Stimulated activated CD8-positive, alpha-beta memory T cell treated with anti-CD3 and anti-CD28 coated beads, Interleukin-4, amount 100 ng/mL, for 1 hour (primary cell): Measurements from ENCODE around the gene ANP32B.
"Not testable (repeated sequence)": the region's sequence is repeated elsewhere in the genome, so short reads cannot be mapped to it uniquely, and the experiment has no call there.

Source experiments
- DNase-seq, 2 donors: peaks; one replicate each; pipeline ENCODE4 v3.0.0-alpha.2; 2020; ENCODE audit warnings: low read depth in 2 of 2, low spot score in 1 of 2

Gene ANP32B

GRCh38 chr9:97982683-97983588, at the start of gene ANP32B:
ANP32B (plus strand) TSS chr9:97983341; CDS start chr9:97983556, 215 bp downstream.
- DNase-seq, result peak; percentile 86 to 90

GRCh38 chr9:97934321-97935115, 48.6 kb upstream of the ANP32B start:
- no peak for DNase-seq

GRCh38 chr9:97935276-97935675, 47.9 kb upstream of the ANP32B start:
- DNase-seq, result no peak

DNA sequence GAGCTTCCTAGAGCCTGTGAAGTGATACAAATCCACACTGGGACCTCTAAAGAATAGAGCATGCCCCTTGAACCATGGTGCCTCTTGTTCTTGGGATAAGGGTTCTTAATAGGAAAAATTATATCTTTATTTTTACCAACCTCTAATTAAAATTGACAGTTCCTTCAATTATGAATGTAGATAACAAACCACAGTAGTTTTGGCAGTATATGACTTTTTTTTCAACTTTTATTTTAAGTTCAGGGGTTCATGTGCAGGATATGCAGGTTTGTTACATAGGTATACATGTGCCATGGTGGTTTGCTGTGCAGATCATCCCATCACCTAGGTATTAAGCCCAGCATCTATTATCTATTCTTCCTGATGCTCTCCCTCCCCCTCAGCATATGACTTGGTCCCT, 46.1 kb upstream of the ANP32B start:
- no peak for DNase-seq

- peak in 1 of 2 donors; percentile 10 for DNase-seq
Observed at GRCh38 chr9:97938081-97938644, 45.0 kb upstream of the ANP32B start, which contains the start of gene HEMGN. HEMGN (minus strand) TSS chr9:97938172; CDS start chr9:97938136, 36 bp downstream.

DNA sequence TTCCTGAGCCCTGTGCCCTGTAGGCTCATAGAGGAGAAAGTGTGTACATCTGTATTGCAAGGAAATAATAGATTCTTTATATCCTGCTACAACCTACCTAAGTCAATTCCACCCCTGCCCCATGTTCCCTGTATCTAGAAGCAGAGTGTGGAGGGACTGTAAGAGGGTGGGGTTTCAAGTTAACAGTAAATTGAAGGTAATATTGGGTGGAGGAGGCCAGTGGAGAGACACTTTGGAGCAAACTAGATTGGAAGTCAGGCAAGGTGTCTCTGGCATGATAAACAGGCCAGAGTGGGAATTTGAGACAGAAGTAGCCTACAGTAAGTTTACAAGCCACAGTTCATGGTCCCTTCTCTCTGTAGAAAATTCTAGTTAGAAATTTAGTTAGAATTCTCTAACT, 42.9 kb upstream of the ANP32B start:
- no peak for DNase-seq

GRCh38 chr9:97940741-97941140, 42.4 kb upstream of the ANP32B start:
- DNase-seq, result no peak

DNA sequence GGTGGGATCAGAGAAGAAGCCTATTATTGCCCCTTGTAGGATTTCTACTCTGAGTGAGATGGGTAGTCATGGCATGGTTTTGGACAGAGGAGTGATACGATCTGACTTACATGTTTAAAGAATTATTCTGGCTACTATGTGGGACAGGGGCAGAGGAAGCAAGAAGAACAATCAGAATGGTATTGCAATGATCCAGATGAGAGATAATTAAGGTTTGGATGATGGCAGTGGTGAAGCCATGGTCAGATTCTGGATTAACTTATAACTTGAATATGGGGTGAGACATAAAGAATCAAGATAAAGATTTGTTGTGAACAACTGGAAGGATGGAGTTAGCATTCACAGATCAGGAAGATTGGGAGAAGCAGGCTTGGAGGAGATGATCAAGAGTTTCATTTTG, 41.8 kb upstream of the ANP32B start:
- no peak for DNase-seq

DNA sequence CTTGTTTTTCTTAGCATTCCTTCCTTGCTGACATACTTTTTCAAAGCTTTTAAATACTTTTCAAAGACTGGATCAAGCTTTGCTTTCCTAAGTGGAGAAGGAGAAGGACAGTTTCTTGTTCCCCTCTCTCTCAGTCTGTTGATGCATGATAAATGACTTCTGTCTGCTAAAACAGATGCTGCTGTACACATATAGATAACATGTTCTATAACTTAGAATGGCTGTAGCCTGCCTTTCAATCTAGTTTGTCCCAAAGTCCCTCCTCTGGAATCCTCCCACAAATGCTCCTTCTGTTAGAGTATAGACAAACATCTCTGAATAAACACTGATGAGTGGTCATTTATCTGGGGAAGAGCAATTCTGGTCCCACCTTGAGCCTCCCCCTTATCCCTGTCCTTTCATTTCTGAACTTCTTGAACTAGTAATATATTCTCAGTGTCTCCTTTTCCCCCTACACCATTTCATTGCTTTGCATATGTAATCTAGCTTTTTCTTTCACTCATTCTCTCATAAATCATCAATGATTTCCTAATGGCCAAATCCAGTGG, 39.8 kb upstream of the ANP32B start:
- no peak for DNase-seq

- no peak for DNase-seq
Observed at GRCh38 chr9:97944612-97945011, 38.5 kb upstream of the ANP32B start.

DNA sequence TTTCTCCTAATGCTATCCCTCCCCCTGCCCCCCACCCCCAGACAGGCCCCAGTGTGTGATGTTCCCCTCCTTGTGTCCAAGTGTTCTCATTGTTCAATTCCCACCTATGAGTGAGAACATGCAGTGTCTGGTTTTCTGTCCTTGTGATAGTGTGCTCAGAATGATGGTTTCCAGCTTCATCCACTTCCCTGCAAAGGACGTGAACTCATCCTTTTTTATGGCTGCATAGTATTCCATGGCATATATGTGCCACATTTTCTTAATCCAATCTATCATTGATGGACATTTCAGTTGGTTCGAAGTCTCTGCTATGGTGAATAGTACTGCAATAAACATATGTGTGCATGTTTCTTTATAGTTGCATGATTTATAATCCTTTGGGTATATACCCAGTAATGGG, 37.7 kb upstream of the ANP32B start:
- not testable (repeated sequence) for DNase-seq

DNA sequence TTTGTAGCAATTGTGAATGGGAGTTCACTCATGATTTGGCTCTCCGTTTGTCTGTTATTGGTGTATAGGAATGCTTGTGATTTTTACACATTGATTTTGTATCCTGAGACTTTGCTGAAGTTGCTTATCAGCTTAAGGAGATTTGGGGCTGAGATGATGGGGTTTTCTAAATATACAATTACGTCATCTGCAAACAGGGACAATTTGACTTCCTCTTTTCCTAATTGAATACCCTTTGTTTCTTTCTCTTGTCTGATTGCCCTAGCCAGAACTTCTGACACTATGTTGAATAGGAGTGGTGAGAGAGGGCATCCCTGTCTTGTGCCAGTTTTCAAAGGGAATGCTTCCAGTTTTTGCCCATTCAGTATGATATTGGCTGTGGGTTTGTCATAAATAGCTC, 36.0 kb upstream of the ANP32B start:
- not testable (repeated sequence) for DNase-seq

DNA sequence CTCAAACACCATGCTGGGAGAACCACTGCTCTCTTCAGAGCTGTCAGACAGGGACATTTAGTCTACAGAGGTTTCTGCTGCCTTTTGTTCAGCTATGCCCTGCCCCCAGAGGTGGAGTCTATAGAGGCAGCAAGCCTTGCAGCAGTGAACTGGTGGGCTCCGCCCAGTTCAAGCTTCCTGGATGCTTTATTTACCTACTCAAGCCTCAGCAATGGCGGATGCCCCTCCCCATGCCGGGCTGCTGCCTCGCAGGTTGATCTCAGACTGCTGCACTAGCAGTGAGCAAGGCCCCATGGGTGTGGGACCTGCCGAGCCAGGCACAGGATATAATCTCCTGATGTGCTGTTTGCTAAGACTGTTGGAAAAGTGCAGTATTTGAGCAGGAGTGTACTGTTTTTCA, 32.3 kb upstream of the ANP32B start:
- not testable (repeated sequence) for DNase-seq

GRCh38 chr9:97954550-97954989, 28.6 kb upstream of the ANP32B start:
- peak; percentile 13 to 17 for DNase-seq

- DNase-seq, result no peak
Observed at GRCh38 chr9:97956331-97956730, 26.8 kb upstream of the ANP32B start.

DNA sequence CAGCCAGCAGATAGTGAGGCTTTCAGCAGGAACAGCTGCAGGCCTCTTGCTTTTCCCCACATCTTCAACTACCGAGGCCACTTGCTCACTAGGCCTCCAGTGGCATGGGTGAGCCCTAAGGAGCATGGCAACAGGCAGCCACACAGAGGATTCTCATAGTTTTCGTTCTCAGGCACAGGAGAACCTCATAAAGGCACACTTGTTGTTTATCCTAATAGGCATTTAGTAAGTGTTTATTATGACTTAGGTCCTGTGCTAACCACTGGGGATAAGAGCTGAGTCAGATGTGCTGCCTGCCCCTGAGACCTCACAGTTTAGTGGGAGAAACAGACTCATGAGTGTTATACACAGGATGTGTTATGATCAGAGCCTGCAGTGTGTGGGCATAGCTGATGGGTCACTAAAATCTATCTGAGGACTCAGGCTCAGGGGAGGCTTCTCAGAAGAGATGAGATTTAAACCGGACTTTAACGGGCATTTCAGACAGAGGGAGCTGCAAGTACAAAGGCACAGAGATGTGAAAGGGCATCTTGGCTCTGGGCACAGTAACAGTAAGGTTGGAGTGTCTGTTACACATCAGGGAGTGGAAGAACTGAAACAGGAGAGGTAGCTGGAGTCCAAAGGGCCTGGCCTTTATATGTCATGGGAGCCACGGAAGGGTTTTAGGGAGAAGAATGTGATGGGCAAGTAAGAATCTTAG, 24.2 kb upstream of the ANP32B start:
- DNase-seq, result no peak

- DNase-seq, result no peak
Observed at GRCh38 chr9:97959585-97959984, 23.6 kb upstream of the ANP32B start.

DNA sequence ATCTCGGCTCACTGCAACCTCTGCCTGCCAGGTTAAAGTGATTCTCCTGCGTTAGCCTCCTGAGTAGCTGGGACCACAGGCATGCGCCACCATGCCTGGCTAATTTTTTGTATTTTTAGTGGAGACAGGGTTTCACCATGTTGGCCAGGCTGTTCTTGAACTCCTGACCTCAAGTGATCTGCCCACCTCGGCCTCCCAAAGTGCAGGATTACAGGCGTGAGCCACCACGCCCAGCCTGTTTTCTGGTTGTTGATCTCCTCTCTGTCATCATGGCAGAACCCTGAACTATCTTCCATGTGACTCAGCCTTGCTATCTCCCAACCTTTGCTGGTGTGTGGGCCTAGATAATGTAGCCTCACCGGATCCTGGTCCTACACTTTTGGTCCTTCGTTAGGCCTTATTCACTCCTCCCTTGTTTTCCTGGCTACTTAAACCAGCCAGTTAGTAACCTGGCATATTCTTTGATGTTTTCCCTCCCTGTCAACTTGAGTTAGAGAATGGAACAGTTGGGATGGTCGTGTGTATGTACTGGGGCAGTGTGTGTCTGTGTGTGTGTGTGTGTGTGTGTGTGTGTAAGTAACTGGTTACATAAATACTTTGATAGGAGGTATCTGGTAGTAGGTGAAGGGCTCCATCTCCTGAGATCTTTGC, 22.3 kb upstream of the ANP32B start:
- not testable (repeated sequence) for DNase-seq

DNA sequence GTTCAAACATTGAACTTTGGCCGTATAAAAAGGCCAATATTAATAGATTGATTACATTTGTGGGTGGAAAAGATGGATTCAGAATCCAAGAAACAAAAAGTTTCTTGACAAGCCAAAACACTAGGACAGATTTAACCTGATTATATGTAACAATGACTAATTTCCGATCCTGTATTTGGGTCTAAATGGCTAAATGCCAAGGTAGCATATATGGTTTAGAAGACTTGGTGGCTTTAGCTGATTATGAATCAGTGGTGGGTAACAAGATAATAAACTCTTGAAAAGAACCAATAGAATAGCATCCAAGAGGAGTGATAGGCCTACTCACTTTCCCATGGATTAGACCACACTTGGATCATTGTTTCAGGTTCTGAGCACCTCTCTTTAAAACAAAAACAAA, 21.8 kb upstream of the ANP32B start:
- no peak for DNase-seq

DNA sequence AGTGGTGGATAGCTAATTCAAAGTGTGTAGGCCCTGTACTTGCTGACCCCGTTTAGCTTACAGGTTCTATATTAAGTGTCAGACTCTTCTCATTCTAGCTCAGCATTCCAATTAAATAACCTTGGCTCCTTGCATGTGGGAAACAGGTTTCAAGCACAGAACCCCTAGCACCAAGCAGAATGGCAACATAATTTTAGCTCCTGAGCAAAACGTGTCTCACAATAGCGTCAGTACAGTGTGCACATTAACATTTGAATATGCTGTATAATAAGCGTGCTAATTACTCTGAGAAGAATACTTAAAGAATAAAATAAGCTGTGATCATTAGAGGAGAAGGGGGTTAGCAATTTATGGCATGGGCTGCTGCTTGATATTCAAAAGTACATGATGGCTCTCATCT, 21.0 kb upstream of the ANP32B start:
- no peak for DNase-seq
